Measurements from ENCODE around the gene XYLT1.
A peak's percentile ranks its signal among the peaks of the same experiment; 100 is the strongest.

XYLT1 gene

DNA sequence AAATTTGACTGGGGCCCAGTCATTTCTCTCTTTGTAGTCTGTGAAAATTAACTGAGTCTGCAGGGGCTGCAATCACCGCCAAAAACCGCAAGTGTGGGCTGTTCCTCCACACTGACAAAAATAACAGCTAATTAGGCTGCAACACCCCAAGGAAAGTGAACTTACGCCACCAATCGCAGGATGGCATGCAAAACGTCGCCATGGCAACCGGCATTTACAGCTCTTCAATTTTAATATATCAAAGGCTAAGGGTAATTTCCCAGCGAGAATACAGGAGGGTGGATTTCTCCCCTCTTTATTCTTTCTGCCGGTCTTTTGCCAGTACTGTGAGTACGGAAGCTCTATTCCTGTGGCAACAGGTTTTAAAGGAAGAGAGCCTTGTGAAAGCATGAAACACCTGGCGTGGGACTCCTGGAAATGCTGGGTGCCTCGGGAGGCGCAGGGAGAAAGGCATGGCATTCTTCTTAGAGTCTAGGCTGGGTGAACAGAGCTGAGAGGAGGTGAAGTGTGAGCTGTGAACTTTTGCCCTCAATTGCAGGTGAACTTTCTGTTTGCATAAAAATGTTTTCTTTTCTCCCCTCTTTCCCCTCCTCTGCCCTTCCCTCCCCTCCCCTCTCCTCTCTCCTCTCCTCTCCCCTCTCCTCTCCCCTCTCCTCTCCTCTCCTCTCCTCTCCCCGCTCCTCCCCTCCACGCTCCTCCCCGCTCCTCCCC, 399.7 kb downstream of the XYLT1 start:
- peak overlapping the region in 4 of 11 experiments; percentile 30 to 52 (median 46); a peak in 6 of 22 replicates for H3K9ac ChIP-seq
- H3K4me2 ChIP-seq = peak overlapping the region; percentile 55 to 72 (median 67)
- no peaks in the 10 kb centered on the region for H4K20me1 ChIP-seq
- peak overlapping the region in 7 of 11 experiments; percentile 19 to 63 (median 38); a peak in 8 of 22 replicates for H3K27ac ChIP-seq
- H3K27me3 ChIP-seq = no peaks in the 10 kb centered on the region
- TF ChIP-seq Cebpa-rat (IDR thresholded peaks at IDR 0.05) = peak in 2 of 11 experiments; percentile 39 to 45; a peak in 1 of 22 replicates
- H3K4me3 ChIP-seq = peak overlapping the region in 7 of 10 experiments; percentile 19 to 54 (median 26); a peak in 7 of 20 replicates
- H3K4me1 ChIP-seq = peaks cover 14 to 42% (median 29%) of the 10 kb centered on the region in 10 experiments
- H3K36me3 ChIP-seq = no peaks in the 10 kb centered on the region
- no peaks in the 10 kb centered on the region for H3K9me3 ChIP-seq (replicated peaks in 1 of 11)

DNA sequence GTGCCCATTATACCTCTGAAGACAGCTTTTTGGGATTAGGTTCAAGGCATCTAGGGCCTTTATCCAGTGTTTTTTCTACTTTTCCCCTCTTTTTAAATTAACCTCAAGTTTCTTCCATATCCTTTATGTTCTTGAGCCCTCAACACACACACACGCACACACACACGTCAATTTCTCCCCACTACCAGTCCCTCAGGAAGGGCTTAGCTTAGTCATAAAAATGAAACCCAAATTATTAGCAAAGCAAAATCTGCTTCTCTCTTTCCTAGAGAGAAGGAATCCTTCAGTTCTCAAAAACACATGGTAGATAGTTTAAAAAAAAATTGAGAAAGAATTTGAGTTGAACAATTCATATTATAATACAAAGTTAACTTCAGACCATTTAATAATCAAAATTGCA, 401.1 kb downstream of the XYLT1 start:
- Histone ChIP-seq H3K4me2 (peak overlapping the region; percentile 55 to 72 (median 67); a peak in 21 of 22 replicates), H3K4me1 (peaks cover 14 to 42% (median 29%) of the 10 kb centered on the region in 10 experiments), H3K36me3 (no peaks in the 10 kb centered on the region), H3K9me3 (replicated peaks in 1 of 11) (no peaks in the 10 kb centered on the region), H3K27ac (no peak overlapping the region), H3K9ac (no peak overlapping the region), H3K4me3 (no peak overlapping the region), H4K20me1 (no peaks in the 10 kb centered on the region), H3K27me3 (no peaks in the 10 kb centered on the region)
- TF ChIP-seq Cebpa-rat (IDR thresholded peaks at IDR 0.05) = no peak

DNA sequence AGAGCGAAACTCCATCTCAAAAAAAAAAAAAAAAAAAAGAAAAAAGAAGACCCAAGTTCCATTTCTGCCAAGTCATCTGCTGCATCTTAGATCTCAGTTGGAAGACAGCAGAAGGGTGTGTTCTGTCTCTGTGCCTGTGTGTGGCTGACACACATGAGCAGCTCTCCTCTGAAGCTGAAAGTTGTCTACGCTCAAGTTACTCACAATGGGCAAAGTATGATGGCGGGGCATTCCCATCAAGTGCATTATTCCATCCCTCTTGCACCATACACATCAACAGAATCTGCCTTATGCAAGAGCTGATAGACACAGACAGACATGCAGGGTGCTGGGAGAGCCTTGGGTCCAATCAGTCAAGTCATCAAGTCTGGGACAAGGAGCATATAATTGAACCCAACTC, 402.2 kb downstream of the XYLT1 start:
- TF ChIP-seq Cebpa-rat (IDR thresholded peaks at IDR 0.05) = no peak
- H3K4me3 ChIP-seq = no peak overlapping the region
- peak overlapping the region; percentile 2 to 71 (median 18); a peak in 10 of 22 replicates for H3K4me2 ChIP-seq
- H3K27me3 ChIP-seq = no peaks in the 10 kb centered on the region
- H3K27ac ChIP-seq = no peak overlapping the region
- H4K20me1 ChIP-seq = no peaks in the 10 kb centered on the region
- H3K36me3 ChIP-seq = no peaks in the 10 kb centered on the region
- no peaks in the 10 kb centered on the region for H3K9me3 ChIP-seq (replicated peaks in 1 of 11)
- H3K4me1 ChIP-seq = peaks cover 14 to 44% (median 29%) of the 10 kb centered on the region in 10 experiments
- H3K9ac ChIP-seq = no peak overlapping the region

GRCh38 chr16:17067882-17068281, 402.9 kb downstream of the XYLT1 start:
- TF ChIP-seq Cebpa-rat (IDR thresholded peaks at IDR 0.05) = no peak
- Histone ChIP-seq H3K27ac (no peak overlapping the region; a peak in 1 of 22 replicates), H3K36me3 (no peaks in the 10 kb centered on the region), H4K20me1 (no peaks in the 10 kb centered on the region), H3K4me2 (peak overlapping the region in 4 of 11 experiments; percentile 9 to 70 (median 32); a peak in 1 of 22 replicates), H3K4me1 (peaks cover 14 to 45% (median 27%) of the 10 kb centered on the region in 10 experiments), H3K4me3 (no peak overlapping the region), H3K9ac (no peak overlapping the region), H3K27me3 (no peaks in the 10 kb centered on the region), H3K9me3 (replicated peaks in 1 of 11) (no peaks in the 10 kb centered on the region)

DNA sequence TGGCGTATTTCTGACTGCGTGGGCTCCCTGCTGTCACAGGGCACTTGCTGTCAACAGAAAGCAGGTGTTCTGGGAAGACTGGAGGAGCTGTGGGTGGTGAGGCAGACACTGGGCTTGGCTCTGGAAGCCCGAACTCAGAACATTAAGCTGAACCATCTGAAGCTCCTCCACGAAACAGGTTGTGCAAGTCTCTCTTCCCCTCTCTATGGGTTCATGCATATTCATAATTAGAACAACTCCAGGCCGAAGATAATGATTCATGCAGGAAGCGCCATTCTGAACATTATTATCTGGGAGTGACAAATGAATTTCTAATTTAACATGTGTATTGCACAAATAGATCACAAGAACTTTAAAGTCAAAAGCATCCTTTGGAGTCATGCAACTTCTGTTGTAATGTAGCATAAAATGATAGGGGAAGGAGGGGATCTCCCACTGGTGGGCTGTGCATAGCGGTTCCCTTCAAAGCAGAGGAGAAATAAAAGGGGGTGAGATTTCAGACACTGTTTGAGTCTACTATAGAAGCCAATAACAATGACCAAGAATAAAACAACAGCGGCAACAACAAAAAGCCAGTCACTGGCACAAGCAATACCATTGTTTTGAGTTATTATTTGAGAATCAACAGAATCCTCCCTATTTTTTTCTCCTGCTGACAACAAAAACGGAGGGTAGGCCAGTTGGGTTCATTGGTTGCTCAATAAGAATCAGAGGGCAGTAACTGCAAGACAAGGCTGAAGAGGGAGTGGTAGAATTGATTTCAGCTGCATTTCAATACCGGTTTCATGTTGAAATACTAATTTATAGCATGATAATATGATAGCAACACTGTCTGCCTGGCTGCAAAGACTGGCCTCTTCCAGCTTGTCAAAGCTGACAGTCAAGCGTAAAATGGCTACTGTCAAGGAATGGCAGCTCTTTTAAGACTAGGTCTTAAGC, 407.3 kb downstream of the XYLT1 start:
- TF ChIP-seq Cebpa-rat (IDR thresholded peaks at IDR 0.05) = no peak
- H3K9ac ChIP-seq = no peak overlapping the region

GRCh38 chr16:17062676-17063075, 408.1 kb downstream of the XYLT1 start:
- H3K4me1 ChIP-seq = peaks cover 0 to 11% (median 0%) of the 10 kb centered on the region in 10 experiments; a peak in 6 of 20 replicates
- H3K36me3 ChIP-seq = no peaks in the 10 kb centered on the region
- no peak overlapping the region for H3K4me3 ChIP-seq
- H3K27me3 ChIP-seq = no peaks in the 10 kb centered on the region
- H3K4me2 ChIP-seq = peak overlapping the region in 3 of 11 experiments; percentile 27 to 53 (median 41); a peak in 5 of 22 replicates
- H3K9me3 ChIP-seq (replicated peaks in 1 of 11) = peaks cover 0 to 3% (median 0%) of the 10 kb centered on the region in 11 experiments; a peak in 1 of 22 replicates
- H3K9ac ChIP-seq = no peak overlapping the region
- TF ChIP-seq Cebpa-rat (IDR thresholded peaks at IDR 0.05) = no peak
- no peak overlapping the region for H3K27ac ChIP-seq
- H4K20me1 ChIP-seq = no peaks in the 10 kb centered on the region

More for the DNA sequence above, 407.3 kb downstream of the XYLT1 start:
- Histone ChIP-seq H3K4me2 (peak overlapping the region in 3 of 11 experiments; percentile 27 to 53 (median 41); a peak in 6 of 22 replicates), H3K4me3 (no peak overlapping the region), H3K9me3 (replicated peaks in 1 of 11) (peaks cover 0 to 3% (median 0%) of the 10 kb centered on the region in 11 experiments; a peak in 1 of 22 replicates), H4K20me1 (no peaks in the 10 kb centered on the region), H3K4me1 (peaks cover 0 to 17% (median 5%) of the 10 kb centered on the region in 10 experiments; a peak in 12 of 20 replicates), H3K27me3 (no peaks in the 10 kb centered on the region), H3K27ac (no peak overlapping the region), H3K36me3 (no peaks in the 10 kb centered on the region)

DNA sequence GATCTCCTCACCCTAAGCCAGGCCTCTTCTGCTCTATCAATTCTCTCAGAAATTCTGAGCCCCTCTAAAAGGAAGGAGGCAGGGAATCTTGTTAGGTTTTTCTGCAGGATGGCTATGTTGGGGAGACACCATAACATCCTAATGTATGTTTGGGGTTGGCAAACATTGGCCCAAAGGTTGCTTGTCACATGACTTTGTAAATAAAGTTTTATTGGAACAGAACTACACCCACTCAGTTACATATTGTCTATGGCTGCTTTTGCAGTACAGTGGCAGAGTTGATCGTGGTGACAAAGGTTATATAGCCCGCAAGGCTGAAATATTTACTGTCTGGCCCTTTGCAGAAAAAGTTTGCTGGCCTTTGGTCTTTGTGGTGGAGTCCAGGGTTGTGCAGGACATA, 409.4 kb downstream of the XYLT1 start:
- no peak for TF ChIP-seq Cebpa-rat (IDR thresholded peaks at IDR 0.05)
- peaks cover 0 to 3% (median 0%) of the 10 kb centered on the region in 11 experiments; a peak in 1 of 22 replicates for H3K9me3 ChIP-seq (replicated peaks in 1 of 11)
- H3K36me3 ChIP-seq = no peaks in the 10 kb centered on the region
- no peaks in the 10 kb centered on the region for H3K27me3 ChIP-seq
- H3K4me2 ChIP-seq = no peak overlapping the region
- no peak overlapping the region for H3K9ac ChIP-seq
- H3K4me1 ChIP-seq = peaks cover 0 to 11% (median 0%) of the 10 kb centered on the region in 10 experiments; a peak in 6 of 20 replicates
- H3K27ac ChIP-seq = no peak overlapping the region
- no peak overlapping the region for H3K4me3 ChIP-seq
- no peaks in the 10 kb centered on the region for H4K20me1 ChIP-seq

GRCh38 chr16:17058471-17058870, 412.3 kb downstream of the XYLT1 start:
- H4K20me1 ChIP-seq = no peaks in the 10 kb centered on the region
- no peak overlapping the region for H3K9ac ChIP-seq
- no peaks in the 10 kb centered on the region for H3K36me3 ChIP-seq
- H3K9me3 ChIP-seq (replicated peaks in 1 of 11) = peaks cover 0 to 3% (median 0%) of the 10 kb centered on the region in 11 experiments; a peak in 1 of 22 replicates
- no peak for TF ChIP-seq Cebpa-rat (IDR thresholded peaks at IDR 0.05)
- peaks cover 0 to 9% (median 0%) of the 10 kb centered on the region in 10 experiments; a peak in 6 of 20 replicates for H3K4me1 ChIP-seq
- H3K27me3 ChIP-seq = no peaks in the 10 kb centered on the region
- no peak overlapping the region for H3K4me3 ChIP-seq
- no peak overlapping the region for H3K4me2 ChIP-seq
- H3K27ac ChIP-seq = no peak overlapping the region

DNA sequence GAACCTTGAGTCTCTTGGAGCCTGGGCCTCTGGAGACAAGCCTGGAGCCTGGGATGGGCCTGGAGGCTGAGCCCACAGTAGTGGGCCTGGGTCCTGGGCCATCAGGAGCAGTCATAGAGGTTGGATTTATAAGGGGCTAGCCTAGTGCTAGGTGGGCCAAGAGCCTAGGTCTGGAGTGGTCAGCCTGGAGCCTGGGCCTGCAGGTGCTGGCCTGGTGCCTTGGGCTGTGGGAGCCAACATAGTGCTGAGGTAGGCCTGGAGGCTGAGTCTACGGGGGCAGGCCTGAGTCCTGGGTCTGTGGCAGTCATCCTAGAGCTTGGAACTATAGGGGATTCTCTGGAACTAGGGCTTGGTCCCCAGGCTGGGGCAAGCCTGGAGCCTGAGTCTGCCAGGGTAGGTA, 414.1 kb downstream of the XYLT1 start:
- Histone ChIP-seq H3K4me2 (no peak overlapping the region), H3K9ac (no peak overlapping the region), H3K4me3 (no peak overlapping the region), H3K27me3 (no peaks in the 10 kb centered on the region), H3K9me3 (replicated peaks in 1 of 11) (peaks cover 0 to 3% (median 0%) of the 10 kb centered on the region in 11 experiments; a peak in 1 of 22 replicates), H3K4me1 (no peaks in the 10 kb centered on the region), H4K20me1 (no peaks in the 10 kb centered on the region), H3K36me3 (no peaks in the 10 kb centered on the region), H3K27ac (no peak overlapping the region)
- no peak for TF ChIP-seq Cebpa-rat (IDR thresholded peaks at IDR 0.05)
